Hematopoietic multipotent progenitor cell treated with erythropoietin and hydrocortisone succinate and interleukin-3 and kit ligand, for 6 days (in vitro differentiated cells): Measurements from ENCODE around the gene TENT5A.

ENCODE experiments used
- DNase-seq: peaks from one replicate; pipeline ENCODE4 v3.0.0-alpha.2; 2015

The TENT5A gene

GRCh38 chr6:81770381-81770780 is 17.9 kb upstream of the TENT5A start:
- peak; percentile 18 for DNase-seq

GRCh38 chr6:81769824-81770223 is 17.3 kb upstream of the TENT5A start:
- no peak for DNase-seq

DNA sequence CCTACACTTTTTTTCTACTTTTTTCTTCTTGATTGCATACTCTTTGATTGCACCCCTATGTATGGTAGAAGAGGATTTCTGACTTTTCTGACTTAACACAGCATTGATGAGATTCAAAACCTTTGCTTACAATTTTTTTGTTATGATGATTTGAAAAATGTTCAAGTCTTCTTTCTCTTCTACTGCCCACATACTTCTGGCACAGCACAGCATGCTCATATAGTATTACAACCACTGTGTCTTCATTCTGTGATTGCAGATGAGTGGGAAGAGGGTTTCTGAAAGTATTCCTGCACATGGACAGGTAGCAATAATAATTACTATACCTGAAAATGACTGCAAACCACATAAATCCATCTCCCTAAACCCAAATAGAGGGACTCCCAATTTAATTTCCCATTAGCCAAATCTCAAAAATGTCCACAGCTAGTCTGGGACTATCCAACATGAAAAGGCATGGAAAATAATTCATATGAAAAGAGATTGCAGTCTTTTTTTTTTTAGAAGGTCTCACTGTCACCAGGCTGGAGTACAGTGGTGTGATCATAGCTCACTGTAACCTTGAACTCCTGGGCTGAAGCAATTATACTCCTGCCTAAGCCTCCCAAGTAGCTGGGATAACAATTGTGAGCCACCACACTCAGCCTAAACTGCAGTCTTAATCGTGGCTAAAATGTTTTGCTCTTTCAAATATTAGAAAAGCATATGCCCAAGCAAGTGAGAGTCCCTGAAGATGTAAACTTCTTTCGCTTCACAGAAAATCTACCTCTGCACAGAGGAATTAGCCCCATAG is 15.9 kb upstream of the TENT5A start:
- DNase-seq: no peak

DNA sequence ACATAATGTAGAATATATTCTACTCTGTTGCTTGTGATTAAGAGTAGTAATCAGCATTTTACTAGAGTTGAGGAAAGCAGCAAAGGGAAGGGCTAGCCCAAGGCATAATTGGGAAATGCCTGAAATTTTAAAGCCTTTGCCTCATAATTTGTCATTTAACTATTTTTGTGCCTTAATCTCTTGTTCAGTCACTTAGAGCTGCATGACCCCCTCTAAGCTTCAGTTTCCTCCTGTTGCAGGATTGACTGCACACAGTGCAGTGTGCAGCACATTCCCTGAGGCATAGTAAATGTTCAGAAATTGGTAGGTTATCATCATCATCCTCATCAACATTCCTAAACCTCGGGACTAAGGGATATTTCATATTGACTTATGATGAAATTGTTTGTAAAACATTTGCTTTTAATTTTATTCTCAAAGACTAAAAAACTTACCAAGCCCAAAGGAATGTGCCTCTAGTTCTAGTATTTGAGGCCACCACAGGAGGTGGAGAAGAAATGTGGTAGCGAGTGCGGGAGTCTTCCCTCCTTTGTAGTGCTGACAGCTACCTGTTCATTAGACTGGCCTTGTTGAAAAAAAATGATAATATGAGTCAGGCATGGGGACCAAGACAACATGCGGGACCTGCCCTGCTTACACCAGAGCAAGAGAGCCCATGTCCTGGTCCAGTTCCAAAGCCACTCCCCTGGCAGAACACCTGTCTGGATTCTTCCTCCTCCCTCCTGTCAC is 14.8 kb upstream of the TENT5A start:
- DNase-seq: no peak

DNA sequence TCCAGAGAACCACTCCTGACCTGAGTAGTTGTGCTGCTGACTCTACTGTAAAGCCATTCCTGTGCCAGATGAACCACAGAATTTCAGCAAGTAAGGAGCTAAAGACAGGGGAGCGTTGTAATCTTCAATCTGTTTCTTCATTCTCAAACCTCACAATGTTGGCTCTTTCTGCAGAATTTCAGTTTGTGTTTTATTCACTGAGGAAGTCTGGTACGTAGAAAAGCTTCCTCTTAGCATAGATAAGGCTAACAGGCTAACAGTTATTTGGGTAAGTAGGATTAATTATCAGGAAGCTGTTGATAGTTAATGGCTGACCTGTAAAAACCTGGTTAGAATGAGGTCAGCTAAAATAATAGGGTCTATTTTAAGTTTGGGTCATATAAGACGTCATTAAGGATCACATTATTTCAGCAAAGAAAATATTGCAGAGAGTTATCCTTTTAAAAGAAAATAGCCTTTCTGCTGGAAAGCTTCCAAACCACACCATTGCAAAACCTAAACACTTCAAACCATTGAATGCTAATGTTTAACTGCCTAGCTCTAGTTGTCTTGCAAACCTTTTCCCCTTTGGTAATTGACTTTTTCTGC is 14.1 kb upstream of the TENT5A start:
- peak; percentile 79 for DNase-seq

DNA sequence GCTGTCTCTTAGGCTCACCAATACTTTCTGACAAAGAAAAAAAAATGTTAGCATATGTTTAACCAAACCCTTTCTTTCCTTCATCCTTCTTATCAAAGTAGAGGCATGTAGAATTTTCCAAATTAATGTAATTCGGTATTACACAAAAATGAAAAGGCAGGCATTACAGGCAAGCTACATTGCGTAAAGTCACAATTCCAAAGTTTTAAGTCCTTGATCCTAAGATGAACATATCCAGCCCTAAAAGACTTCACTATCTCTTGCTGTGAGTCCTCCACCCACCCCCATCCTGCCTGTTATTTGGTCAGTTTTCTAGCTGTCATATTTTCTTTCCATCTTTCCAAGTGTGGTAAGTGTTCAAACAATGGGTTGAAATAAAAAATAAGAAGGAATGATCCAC is 12.1 kb upstream of the TENT5A start:
- no peak for DNase-seq

- DNase-seq: no peak
Observed at GRCh38 chr6:81763968-81764367, 11.5 kb upstream of the TENT5A start.

GRCh38 chr6:81763051-81763450 is 10.6 kb upstream of the TENT5A start:
- DNase-seq: no peak

DNA sequence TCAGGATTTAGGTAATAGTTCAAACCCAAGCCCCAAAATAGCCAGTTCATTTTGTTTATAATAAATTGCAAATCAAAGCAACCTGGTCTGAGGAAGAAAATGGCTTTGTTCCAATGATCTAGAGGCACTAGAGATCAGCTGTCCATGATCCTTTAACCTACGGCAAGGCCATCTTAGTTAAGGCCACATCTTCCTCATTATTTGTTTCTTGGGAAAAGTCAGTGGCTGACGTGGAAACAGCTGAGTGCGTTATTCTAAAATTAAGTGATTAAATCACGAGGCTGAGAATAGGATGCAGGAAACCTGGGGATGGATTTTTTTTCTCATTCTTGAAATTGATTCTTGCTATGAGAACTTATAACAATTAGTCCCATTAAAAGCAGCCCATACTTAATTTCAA is 10.1 kb upstream of the TENT5A start:
- no peak for DNase-seq

DNA sequence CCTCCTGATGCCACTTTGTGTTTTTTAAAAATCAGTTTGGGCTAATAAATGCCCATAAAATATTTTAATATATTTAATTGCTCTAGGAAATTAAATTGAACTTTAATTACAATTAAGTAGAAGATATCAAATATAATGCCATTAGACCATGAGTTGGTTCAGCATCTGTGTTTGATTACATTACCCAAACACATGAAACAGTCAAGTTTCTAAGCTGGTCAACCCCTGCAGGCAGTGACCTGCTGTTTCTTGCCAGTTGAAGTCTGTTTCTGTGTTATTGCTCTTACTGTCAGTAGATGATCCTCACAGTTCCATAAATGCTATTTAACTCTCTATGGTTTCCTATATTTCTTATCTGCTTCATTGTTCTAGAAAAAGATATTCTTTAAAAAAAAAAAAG is 9.7 kb upstream of the TENT5A start:
- no peak for DNase-seq

DNA sequence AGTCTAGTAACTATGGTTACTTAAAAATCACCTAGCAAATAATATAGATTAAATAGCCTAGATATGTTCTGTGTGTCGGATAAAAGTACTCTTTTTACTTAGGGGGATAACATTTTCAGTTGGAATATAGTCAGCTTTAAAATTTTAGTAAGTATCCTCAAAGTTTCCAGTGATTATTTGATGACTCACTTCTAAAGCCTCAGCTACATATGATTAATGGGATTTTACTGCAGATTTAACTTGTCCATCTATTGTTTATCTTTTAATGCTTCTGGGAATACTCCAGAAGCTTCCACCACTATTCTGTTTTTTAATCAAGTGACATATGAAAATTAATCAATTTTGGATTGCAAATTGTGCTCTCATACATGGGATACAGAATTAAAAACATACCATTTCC is 8.7 kb upstream of the TENT5A start:
- DNase-seq: no peak

DNA sequence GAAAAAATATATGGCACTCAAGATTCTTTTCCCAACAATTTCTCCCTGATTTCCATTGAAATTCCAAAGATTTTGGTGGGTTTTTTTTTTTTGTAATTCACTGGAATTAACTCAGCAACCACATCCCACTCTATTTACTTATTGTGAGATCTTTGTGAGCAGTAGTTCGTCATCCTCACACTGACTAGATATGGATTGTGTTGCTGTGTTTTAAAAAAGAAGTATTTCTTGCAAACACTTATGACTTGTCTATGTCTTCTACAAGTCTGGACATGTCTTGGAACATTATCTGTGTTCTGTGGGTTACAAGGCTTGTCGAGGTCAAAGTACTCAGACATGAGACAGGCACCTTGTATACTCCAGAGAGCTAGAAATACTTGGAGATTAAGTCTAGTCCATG is 7.3 kb upstream of the TENT5A start:
- peak; percentile 34 for DNase-seq

- peak; percentile 44 for DNase-seq
Observed at GRCh38 chr6:81758221-81758620, 5.7 kb upstream of the TENT5A start.

DNA sequence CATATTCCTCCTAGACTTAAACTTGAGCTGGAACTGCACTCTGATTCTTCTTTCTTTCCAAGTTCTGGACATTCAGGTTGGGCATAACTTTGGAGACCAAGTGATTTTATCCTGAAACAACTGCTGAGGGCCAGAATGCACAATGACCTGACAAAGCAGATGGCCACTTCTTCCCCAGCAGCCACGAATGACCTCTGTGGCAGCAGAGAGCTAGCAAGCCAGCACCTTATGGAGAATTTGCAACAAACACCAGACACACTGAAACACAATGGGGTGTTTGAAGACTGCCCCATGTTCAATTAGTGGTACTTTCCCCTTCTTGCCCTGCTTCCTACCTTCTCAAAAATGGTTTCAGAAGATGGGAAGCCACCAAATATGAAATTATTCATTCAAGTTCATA is 4.2 kb upstream of the TENT5A start:
- no peak for DNase-seq

- no peak for DNase-seq
Observed at GRCh38 chr6:81755551-81755950, 3.1 kb upstream of the TENT5A start.

GRCh38 chr6:81754906-81755305 is 2.4 kb upstream of the TENT5A start:
- DNase-seq: no peak

DNA sequence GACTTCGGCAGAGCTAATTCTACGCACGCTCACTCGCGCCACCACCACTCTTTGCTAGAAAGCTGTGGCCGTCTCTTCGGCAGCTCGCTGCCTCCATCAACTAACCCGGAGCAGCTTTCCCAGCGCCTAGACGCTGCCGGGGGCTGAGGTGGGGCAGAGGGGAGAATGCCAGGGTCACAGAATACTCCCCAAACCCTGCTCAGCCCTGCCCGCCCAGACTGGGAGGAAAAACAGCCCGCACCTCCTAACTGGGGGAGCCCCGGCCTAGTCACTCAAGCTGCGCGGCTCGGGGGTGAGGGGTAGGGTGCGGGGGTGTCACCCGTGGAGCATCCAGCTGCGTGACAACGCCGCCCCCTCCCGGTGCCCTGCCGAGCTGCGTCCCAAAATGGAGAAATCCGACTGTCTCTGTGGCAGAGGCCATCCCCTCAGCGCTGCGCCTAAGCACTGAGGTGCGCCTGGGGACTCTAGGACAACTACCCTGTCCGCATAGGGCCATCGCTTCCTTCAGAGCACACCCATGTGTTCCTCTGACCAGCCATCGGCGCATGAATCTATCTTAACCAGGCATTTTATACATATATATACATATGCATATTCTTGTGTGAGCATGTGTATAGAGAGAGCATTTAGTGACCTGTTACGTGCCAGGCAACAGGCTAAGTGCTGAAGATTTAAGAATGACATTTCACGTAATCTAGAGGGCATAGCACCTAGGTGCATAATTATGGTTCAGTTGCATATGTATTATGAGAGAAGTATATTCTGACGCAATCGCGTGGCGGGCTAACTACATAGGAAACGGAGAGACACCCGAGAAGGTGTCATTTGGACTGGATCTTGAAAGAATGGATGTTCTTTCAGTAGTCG is 1.5 kb upstream of the TENT5A start:
- DNase-seq: peak; percentile 89

DNA sequence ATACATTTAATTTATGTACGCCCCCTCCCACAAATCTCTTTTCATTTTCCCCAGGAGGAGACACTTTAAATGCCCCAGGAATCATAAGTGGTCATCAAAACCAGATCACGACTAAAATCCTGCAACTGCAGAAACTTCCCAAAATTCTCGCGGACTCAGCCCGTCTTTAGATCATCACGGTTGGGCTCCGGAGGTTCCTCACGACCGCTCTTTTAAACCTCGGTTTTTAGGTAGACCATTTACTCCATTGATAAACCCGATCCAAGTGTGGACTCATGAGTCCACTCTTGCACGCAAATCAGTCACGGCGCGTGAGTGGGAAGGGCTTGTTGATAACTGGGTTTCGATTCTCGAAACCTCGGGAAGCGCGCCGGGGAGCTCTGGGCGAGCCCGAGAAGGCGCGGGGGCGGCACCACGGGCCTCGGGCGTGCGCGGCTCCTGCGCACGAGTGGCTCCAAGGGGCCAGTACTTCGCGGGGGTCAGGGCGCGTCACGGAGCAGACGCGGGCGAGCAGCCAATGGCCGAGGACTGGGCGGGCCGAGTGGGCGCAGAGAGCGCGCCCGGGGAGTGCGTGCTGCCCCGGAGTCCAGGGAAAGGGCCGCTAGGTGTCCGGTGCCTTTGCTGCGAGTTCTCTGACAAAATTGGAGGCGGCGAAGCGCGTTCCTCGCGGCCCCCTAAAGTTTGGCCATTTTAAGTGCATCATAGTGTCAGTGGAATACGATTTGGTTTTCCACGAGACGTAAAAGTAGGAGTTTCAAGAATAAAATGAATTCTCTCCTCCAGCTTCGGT is 635 bp upstream of the TENT5A start:
- peak; percentile 89 for DNase-seq

DNA sequence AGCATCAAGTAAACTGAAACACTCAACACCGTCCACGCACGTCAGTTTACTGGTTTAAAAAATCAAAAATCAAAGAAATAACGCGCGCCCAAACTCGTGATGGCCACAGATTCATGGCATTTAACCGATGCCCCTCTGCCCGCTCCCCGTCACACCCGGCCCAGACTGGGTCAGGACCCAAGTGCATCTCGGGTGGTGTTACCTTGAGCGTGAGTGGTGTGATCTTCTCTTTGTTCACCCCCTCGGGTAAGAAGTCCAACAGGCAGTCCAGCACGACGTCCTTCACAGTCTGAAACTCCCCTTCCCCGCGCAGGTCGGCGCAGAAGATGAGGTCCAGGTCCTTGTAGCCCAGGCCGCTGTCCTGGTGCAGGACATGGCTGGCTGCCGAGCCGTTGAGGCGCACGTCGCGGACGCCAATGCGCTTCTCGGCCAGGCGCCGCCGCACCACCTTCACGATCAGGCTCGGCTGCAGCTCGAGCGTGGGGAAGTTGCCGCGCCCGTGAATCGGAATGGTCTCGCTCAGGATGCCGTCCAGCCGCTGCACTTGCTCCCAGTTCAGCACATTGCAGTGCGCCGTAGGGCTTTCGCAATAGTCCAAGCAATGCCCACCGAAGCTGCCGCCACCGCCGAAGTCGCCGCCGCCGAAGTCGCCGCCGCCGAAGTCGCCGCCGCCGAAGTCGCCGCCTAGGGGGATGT is 945 bp downstream of the TENT5A start:
- DNase-seq: peak; percentile 48

DNA sequence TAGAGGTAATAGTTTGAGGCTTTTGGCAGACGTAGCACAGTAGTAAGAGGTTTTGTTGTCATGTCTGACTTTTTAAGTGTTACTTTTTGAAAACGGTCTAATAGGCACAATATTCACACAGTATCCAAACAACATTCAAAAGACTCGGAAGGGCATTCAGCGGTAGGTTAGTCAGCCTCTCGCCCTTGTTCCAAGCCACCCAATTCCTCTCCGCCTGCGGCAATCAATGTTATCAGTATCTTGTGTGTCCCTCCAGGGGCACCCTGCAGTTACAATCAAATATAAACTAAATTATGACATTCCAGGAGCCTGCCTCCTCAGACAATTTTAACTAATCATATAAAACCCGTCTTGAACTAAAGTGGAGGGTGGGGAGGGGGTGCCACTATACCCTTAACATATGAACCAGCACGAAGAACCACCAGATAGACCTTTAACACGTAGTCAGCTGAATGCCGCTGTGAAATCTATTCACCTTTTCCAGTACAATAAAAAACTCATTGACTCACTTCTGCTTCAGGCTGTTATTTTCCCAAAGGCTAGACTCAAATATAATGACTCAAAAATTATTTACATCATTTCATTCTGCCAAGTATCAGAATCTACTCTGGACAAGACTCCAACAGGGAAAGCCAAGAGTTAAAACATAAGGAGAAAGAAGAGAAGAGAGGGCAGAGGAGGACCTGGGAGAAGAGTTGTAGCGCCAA is 1.6 kb downstream of the TENT5A start:
- peak; percentile 56 for DNase-seq

GRCh38 chr6:81750200-81750599 is 2.3 kb downstream of the TENT5A start:
- DNase-seq: no peak
